ENCODE data around the gene NMNAT2.
"Not testable (repeated sequence)": the region's sequence is repeated elsewhere in the genome, so short reads cannot be mapped to it uniquely, and the experiment has no call there.

The NMNAT2 gene

DNA sequence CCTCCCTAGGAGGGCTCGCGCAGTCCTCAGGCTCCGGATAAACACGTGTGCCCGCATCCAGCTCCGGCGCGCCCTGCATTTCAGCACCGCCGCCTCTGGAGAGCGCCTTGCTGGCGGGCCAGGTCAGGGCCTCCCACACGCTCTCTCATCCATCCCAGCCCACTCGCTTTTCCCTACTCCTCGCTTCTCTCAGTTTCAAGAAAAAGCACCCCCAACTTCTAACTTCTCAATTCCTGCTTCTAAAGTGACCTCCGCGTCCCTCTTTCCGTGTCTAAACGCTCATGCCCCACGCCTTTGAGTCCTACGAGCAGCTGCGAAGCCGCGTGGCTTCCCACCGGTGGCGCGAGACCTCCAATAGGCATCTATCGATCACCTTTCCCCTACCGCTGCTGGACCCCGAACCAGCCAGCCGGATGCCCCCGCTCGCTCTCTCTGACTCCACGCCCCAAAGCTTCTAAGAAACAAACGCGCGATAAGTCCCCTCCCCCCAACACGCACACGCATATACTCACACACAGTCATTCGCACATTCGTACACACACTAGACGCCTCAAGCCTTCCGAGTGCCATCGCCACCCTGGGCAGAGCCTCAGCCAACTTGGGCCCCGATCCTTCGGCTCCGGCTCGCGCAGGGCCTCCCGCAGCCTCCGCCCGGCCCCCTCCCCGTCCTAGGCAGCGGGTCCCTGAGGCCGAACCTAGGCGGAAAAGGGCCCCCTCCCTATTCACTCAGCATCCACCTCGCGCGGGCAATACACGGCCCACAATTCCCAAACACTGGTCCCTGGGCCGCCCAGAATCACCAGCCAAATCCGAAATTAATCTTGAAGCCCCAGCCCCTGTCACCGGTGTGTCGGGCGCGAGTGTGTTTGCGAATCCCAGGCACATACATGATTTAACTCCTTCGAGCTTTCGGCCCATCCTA is 1.1 kb downstream of the NMNAT2 start:
- peak; percentile 90 for DNase-seq

DNA sequence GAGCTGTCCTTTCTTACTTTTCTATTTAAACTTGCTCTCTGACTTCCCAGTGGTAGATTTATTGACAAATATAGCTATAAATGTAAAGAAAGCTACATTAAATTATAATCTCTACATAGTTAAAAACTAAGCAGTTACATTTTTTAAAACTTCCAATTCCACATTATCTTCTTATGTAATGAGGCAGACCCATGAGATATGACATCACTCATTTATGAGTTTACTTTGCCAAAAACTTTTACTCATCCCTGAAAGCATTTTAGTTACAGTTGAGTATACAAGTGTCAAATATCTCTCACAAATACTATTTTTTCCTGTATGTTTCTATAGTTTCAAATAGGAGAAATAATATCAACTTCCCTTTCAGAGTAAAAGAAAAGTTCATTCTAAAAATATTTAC is 3.8 kb downstream of the NMNAT2 start:
- no peak for DNase-seq

DNA sequence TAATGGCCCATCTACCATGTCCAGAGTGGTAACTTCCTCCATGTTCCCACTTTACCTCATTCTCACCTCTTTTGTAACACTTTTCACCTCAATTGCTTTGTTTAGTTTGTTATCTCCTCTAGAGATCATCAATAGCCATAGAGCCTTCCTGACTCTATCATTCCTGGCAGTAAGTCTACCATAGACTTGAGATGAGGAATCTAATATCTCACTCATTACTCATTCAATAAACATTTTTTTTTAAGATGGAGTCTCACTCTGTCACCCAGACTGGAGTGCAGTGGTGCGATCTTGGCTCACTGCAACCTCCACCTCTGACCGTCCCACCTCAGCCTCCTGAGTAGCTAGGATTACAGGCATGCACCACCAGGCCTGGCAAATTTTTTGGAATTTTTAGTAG is 7.1 kb downstream of the NMNAT2 start:
- no peak for DNase-seq

GRCh38 chr1:183407961-183408360 is 10.2 kb downstream of the NMNAT2 start:
- DNase-seq, result no peak

GRCh38 chr1:183407474-183407873 is 10.7 kb downstream of the NMNAT2 start:
- DNase-seq, result no peak

DNA sequence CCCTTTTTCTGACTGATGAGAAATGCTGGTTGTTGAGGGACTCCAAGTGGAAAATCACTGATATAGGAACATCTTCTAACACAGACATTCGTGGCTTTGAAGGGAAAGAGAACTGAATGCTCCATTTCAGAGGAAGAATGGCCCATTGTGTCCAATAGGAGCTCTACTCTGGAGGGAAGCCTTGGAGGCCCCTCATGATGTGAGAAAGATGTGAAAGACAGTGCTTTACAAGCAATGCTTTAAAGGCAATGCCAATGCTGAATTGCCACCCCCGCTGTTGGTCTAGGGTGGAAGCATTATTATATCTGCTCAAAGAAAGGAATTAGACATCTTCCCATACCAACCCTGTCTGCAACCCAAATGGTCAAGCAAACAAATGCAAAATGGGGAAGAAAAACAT is 13.7 kb downstream of the NMNAT2 start:
- DNase-seq, result no peak

DNA sequence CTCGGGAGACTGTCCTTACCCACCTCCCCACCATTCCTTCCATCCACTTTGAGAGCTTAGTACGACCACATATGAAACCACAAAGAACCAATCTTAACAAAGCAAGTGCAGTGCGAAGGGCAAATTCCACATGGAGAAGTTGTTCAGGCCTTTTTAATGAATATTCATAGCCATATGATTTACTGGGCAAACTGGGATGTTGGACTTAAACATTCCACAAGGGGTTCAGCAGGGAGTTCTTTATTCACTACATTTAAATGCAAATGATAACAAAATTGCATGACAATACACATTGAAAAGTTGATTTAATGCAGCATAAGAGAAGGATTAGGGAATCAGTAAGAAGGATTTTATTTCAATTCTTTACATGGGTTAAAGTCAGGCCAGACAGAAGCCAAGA is 14.7 kb downstream of the NMNAT2 start:
- DNase-seq, result no peak

- not testable (repeated sequence) for DNase-seq
Measured at GRCh38 chr1:183401565-183401964, 16.6 kb downstream of the NMNAT2 start.

DNA sequence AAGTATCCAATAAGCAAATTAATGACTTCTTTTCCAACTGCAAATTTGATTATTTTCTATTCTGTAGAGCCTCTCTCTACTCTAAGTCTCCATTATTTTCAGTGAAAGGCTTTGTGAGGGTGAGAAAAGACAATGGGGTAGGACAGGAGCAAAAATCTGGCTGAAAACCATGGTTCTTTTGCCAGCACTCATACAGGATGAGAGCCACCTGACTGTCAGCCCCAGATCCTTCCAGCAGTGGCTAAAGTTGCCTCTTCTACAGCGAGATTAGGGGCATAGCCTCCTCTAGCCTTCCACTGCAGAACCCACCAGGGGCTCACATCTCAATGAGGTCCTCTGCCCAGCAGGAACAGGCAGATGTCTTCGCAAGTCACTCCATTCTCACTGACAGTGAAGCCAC is 23.7 kb downstream of the NMNAT2 start:
- no peak for DNase-seq

DNA sequence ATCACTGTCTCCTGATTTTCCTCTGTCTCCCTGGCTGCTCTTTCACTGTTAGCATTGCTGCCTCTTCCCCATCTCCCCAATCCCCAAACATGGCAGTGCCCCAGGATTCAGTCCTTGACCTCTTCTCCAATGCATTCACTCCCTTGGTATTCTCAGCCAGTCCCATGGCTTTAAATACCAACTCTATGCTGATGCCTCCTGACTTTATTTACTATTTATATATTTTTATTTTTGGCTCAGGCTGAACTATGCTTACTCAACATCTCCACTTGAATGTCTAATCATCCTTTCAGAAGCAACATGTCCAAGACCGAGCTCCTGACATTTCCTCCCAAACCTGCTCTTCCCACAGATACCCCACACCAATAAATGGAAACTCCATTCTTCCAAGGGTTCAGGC is 26.3 kb downstream of the NMNAT2 start:
- no peak for DNase-seq

GRCh38 chr1:183390561-183390960 is 27.6 kb downstream of the NMNAT2 start:
- no peak for DNase-seq

GRCh38 chr1:183388735-183389134 is 29.4 kb downstream of the NMNAT2 start:
- no peak for DNase-seq

DNA sequence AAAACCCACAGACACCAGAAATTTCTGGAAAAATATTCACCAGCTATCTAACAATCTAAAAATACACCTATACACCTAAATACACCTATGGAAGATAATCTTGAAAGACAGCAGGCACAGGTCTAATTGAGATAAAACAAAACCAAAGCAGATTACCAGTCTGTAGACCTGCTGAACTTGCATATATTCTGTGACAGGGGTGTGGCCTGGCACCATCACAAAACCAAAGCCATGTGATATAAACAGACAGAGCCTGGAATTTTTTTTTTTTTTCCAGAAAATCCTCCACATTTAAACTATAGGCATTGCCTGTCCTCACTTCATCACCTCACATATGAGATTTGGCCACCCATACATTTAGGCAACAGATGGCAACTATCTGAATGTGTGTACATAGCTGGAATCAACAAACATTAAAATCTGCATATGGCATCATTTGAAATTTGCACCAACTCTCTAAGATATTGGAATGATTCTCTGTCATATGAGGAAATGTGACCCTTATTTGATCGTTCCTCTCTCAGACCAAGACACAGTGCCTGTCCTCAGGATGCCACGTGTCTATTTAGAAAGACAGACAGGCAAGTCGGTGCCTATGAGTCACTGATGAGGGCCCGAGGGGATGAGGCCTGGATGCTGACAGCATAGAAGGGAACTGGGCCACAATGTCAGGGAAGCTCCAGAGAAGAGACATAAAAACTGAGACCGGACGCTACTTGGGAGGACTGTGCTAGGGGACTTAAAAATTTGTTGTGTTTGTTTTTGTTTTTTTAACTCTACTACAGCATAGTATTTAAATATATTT is 32.6 kb downstream of the NMNAT2 start:
- DNase-seq, result no peak

GRCh38 chr1:183379951-183380350 is 38.2 kb downstream of the NMNAT2 start:
- DNase-seq, result no peak

GRCh38 chr1:183375381-183375780 is 42.8 kb downstream of the NMNAT2 start:
- DNase-seq, result no peak

- DNase-seq, result no peak
Measured at GRCh38 chr1:183374825-183375224, 43.4 kb downstream of the NMNAT2 start.

GRCh38 chr1:183372586-183373230 is 45.5 kb downstream of the NMNAT2 start:
- DNase-seq, result no peak

DNA sequence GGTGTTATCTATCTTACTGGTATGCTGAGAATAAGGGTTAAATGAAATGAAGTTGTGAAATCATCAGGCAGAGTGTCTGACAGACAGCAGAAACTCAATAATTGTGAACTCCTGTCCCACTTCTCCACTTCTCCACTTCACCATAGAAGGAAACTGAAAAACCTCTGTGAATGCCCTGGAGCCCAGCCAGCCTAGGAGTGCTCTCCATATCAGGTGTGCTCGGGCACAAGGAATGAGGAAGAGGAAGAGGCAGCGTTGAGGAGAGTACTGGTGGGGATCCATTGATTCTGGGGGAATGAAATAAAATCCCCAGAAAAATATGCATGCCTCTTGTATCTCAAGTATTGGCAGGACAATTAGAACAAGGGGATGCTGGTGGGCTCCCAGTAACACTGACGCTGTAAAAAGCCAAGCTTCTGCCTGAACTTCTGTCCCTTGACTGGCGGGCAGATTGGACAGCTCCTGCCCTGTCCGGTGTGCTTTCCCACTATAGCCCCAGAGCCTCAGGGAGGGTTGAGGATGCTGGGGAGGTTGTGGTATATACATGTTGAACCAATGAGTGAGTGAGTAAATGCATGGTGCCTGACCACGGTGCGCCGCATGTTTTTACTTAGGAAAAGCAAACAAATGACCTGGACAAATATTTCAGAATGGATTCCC is 47.7 kb downstream of the NMNAT2 start:
- DNase-seq, result no peak

GRCh38 chr1:183368213-183369108 is 49.7 kb downstream of the NMNAT2 start:
- DNase-seq, result no peak

GRCh38 chr1:183366116-183366515 is 52.1 kb downstream of the NMNAT2 start:
- DNase-seq, result no peak

DNA sequence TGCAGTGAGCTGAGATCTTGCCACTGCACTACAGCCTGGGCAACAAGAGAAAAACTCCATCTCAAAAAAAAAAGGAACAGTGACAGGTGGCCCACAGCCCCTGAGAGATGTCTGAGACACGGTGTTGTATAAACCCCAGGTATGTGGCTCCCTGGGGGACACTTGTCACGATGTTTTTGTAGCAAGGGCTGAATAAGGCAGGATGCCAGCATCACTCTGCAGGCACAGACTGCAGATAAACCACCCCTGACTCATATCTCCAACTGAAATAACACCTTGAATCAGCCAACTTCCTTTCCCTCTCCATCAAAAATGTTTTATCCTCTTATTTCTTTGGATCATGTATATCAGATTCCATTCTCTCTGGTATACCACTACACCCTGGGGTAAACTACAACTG is 52.5 kb downstream of the NMNAT2 start:
- no peak for DNase-seq

DNA sequence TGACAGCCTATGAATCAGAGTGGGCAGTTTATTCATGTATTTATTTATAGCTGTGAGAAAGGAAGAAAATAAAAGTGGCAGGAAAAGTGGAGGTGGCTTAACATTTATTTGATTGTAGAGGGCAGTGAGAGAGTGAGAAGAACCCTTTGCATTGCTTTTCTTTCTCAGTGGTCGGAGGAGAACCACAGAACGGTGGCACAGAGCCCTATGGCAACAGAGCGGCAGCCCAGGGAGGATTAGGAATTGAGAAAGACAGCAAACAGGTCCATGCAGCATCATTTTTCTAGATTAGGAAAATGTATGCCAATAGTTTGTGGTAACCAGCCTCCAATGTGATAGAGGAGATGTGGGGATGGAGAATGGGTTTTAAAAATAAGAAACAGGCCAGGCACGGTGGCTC is 53.1 kb downstream of the NMNAT2 start:
- DNase-seq, result no peak
